CD4-positive, alpha-beta T cell treated with Interferon alpha-2 for 1 hour (primary cell): ENCODE measurements around the gene ZNF439.
"Not testable (repeated sequence)": the region's sequence is repeated elsewhere in the genome, so short reads cannot be mapped to it uniquely, and the experiment has no call there.

Experiments
- DNase-seq, 2 donors: peaks; one replicate each; pipeline ENCODE4 v3.0.0-alpha.2; 2020 to 2022

The ZNF439 gene

GRCh38 chr19:11848594-11849469 lies at the start of gene ZNF439:
TSS of gene ZNF439 (plus strand) at chr19:11848726. CDS start at chr19:11848868, 142 bp downstream.
- peak; percentile 89 to 90 for DNase-seq

GRCh38 chr19:11806354-11807098 lies 42.0 kb upstream of the ZNF439 start:
- no peak for DNase-seq

GRCh38 chr19:11807099-11807380 lies 41.5 kb upstream of the ZNF439 start:
- DNase-seq, result no peak

- DNase-seq, result no peak
Observed at GRCh38 chr19:11813703-11814028, 34.9 kb upstream of the ZNF439 start.

GRCh38 chr19:11814029-11814699 lies 34.4 kb upstream of the ZNF439 start, which contains the start of gene ZNF440:
TSS of gene ZNF440 (plus strand) at chr19:11814273. CDS start at chr19:11814448, 175 bp downstream.
- peak; percentile 84 to 87 for DNase-seq

GRCh38 chr19:11814700-11815035 lies 33.9 kb upstream of the ZNF439 start:
- no peak for DNase-seq

- DNase-seq, result no peak
Observed at GRCh38 chr19:11821474-11822109, 26.9 kb upstream of the ZNF439 start.

- not testable (repeated sequence) for DNase-seq
Observed at GRCh38 chr19:11828957-11829876, 19.3 kb upstream of the ZNF439 start.

- no peak for DNase-seq
Observed at GRCh38 chr19:11832253-11832912, 16.1 kb upstream of the ZNF439 start.

- no peak for DNase-seq
Observed at GRCh38 chr19:11833541-11833940, 15.0 kb upstream of the ZNF439 start.

GRCh38 chr19:11835626-11836066 lies 12.9 kb upstream of the ZNF439 start:
- DNase-seq, result not testable (repeated sequence)

- no peak for DNase-seq
Observed at GRCh38 chr19:11843722-11844121, 4.8 kb upstream of the ZNF439 start.

- not testable (repeated sequence) for DNase-seq
Observed at GRCh38 chr19:11847615-11848014, 911 bp upstream of the ZNF439 start.

GRCh38 chr19:11848200-11848593 lies 329 bp upstream of the ZNF439 start:
- DNase-seq, result no peak

GRCh38 chr19:11850289-11850688 lies 1.8 kb downstream of the ZNF439 start:
- DNase-seq, result not testable (repeated sequence)

GRCh38 chr19:11853358-11853757 lies 4.8 kb downstream of the ZNF439 start:
- DNase-seq, result no peak

GRCh38 chr19:11856596-11857250 lies 8.2 kb downstream of the ZNF439 start:
- no peak for DNase-seq

GRCh38 chr19:11860721-11861120 lies 12.2 kb downstream of the ZNF439 start:
- no peak for DNase-seq

GRCh38 chr19:11861301-11861700 lies 12.8 kb downstream of the ZNF439 start:
- DNase-seq, result no peak

GRCh38 chr19:11867766-11868165 lies 19.2 kb downstream of the ZNF439 start:
- DNase-seq, result not testable (repeated sequence)

GRCh38 chr19:11868188-11868587 lies 19.7 kb downstream of the ZNF439 start:
- DNase-seq, result no peak
